Measurements from ENCODE around the gene GMPPB. TPM values are rescaled to one million over a fixed set of nuclear protein-coding genes. Genes with fewer than 3 reads are reported as not detected.

GMPPB gene
- total and polyA plus RNA-seq, 8 donors = 14.4 to 81.7 (median 34.9) TPM

DNA sequence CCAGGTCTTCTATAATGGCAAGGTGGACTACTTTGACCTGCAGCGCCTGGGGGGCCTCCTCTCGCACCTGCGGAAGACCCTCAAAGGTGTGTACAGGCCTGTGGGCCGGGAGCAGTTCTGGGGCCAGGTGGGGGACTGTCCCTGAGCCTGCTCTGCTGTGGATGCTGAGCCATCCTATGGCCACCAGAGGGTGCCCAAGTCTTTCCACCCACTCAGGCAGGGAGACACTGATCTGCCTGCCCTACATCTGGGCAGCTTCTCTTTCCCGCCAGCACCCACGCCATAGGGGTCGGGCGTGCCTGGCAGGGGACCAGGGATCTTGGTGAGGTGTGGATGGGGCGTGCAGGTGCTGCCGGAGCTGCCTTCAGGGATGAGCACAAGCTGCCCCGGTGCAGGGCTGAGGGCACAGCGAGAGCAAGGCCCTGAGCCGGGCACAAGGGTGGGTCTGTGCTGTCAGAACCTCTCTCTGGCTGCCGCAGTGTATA lies 20.3 kb downstream of the GMPPB start:
- peak; percentile 71 to 87 for DNase-seq
- intact Hi-C loops (cut with DNase I; ENCODE audit: low total_unique reads) = no loop called here

DNA sequence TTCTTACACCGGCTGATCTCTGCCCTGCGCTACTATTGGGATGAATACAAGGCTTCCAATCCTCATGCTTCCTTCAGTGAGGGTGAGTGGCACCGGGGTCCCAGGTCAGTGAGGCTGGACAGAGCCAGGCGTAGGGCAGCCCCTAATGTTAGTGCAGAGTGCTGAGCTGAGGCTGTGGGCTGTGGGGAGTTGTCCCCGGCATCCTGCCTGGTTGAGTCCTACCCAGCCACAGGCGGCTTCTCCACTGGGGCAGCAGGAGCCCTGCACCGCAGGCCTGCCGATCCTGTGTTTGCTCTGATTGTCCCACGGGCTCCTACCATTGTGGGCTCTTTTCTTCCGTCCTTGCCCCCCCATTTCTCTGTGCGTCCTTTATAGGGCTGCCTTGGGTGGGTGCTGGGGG lies 21.1 kb downstream of the GMPPB start:
- Histone ChIP-seq H3K9me3 (no peaks in the 10 kb centered on the region), H3K27ac (no peak overlapping the region), H3K27me3 (no peaks in the 10 kb centered on the region), H3K4me3 (no peak overlapping the region), H3K36me3 (peaks cover 34 to 100% (median 91%) of the 10 kb centered on the region in 4 donors), H3K4me1 (peaks cover 0 to 8% (median 0%) of the 10 kb centered on the region in 4 donors)
- 90 to 94% (median 92%) methylated on average over 8 to 11 of the region's 11 CpGs for WGBS, 5 donors
- TF ChIP-seq POLR2A (IDR thresholded peaks at IDR 0.05) = no peak
- TF ChIP-seq EP300 (IDR thresholded peaks at IDR 0.05) = no peak
- no peak for TF ChIP-seq POLR2AphosphoS5 (IDR thresholded peaks at IDR 0.05)
- TF ChIP-seq, protein P1, sequence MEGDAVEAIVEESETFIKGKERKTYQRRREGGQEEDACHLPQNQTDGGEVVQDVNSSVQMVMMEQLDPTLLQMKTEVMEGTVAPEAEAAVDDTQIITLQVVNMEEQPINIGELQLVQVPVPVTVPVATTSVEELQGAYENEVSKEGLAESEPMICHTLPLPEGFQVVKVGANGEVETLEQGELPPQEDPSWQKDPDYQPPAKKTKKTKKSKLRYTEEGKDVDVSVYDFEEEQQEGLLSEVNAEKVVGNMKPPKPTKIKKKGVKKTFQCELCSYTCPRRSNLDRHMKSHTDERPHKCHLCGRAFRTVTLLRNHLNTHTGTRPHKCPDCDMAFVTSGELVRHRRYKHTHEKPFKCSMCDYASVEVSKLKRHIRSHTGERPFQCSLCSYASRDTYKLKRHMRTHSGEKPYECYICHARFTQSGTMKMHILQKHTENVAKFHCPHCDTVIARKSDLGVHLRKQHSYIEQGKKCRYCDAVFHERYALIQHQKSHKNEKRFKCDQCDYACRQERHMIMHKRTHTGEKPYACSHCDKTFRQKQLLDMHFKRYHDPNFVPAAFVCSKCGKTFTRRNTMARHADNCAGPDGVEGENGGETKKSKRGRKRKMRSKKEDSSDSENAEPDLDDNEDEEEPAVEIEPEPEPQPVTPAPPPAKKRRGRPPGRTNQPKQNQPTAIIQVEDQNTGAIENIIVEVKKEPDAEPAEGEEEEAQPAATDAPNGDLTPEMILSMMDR (IDR thresholded peaks at IDR 0.05) = no peak
- no peak for DNase-seq
- intact Hi-C loops (cut with DNase I; ENCODE audit: low total_unique reads) = no loop called here

More for the DNA sequence above, 20.3 kb downstream of the GMPPB start:
- peaks cover 0 to 8% (median 0%) of the 10 kb centered on the region in 4 donors for H3K4me1 ChIP-seq
- no peaks in the 10 kb centered on the region for H3K9me3 ChIP-seq
- H3K4me3 ChIP-seq = no peak overlapping the region
- no peaks in the 10 kb centered on the region for H3K27me3 ChIP-seq
- 44 to 72% (median 52%) methylated on average over 6 to 14 of the region's 14 CpGs for WGBS, 5 donors
- peaks cover 31 to 99% (median 89%) of the 10 kb centered on the region in 4 donors for H3K36me3 ChIP-seq
- no peak overlapping the region for H3K27ac ChIP-seq
- TF ChIP-seq POLR2AphosphoS5 (IDR thresholded peaks at IDR 0.05) (peak in 1 of 3 donors; percentile 53), EP300 (IDR thresholded peaks at IDR 0.05) (no peak), POLR2A (IDR thresholded peaks at IDR 0.05) (no peak)
- TF ChIP-seq, protein P1 (IDR thresholded peaks at IDR 0.05) = peak in 5 of 7 experiments; percentile 60 to 85 (median 79)

DNA sequence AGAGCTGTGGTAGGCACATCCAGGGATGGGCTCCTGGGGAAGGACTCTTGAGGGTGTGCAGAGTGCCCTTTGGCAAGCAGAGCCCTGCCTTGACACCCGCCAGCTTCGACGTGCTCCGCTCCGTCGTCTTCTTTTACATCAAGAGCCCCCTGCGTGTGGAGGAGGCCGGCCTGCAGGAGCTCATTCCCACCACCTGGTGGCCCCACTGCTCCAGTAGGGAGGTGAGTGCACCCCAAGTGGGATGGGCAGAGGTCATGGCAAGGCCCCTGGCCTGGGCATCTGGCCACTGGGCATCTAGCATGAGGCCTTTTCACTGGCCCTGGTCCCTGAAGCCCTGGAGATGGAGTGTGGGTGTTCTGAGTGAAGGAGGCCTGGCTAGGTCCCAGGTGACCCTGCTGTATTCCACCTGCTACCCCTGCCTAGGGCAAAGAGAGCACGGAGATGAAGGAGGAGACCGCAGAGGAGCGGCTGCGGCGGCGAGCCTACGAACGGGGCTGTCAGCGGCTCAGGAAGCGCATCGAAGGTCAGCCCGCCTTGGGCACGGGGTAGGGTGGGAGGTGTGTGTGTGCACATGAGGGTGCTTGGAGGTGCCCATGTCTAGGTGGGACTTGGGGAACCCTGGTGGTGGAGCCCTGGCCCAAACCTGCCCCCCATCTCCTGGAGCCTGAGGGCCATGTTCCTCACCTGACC lies 22.2 kb downstream of the GMPPB start:
- Histone ChIP-seq H3K9me3 (no peaks in the 10 kb centered on the region), H3K4me1 (peaks cover 0 to 8% (median 0%) of the 10 kb centered on the region in 4 donors), H3K4me3 (no peak overlapping the region), H3K27me3 (no peaks in the 10 kb centered on the region), H3K36me3 (peaks cover 41 to 99% (median 90%) of the 10 kb centered on the region in 4 donors), H3K27ac (no peak overlapping the region)
- no peak for DNase-seq
- intact Hi-C loops (cut with DNase I; ENCODE audit: low total_unique reads) = no loop called here
- WGBS, 5 donors = 83 to 97% (median 88%) methylated on average over 13 to 21 of the region's 21 CpGs
- TF ChIP-seq, protein P1 (IDR thresholded peaks at IDR 0.05) = peak in 1 of 7 experiments; percentile 19
- no peak for TF ChIP-seq POLR2AphosphoS5 (IDR thresholded peaks at IDR 0.05)
- no peak for TF ChIP-seq EP300 (IDR thresholded peaks at IDR 0.05)
- TF ChIP-seq POLR2A (IDR thresholded peaks at IDR 0.05) = no peak

DNA sequence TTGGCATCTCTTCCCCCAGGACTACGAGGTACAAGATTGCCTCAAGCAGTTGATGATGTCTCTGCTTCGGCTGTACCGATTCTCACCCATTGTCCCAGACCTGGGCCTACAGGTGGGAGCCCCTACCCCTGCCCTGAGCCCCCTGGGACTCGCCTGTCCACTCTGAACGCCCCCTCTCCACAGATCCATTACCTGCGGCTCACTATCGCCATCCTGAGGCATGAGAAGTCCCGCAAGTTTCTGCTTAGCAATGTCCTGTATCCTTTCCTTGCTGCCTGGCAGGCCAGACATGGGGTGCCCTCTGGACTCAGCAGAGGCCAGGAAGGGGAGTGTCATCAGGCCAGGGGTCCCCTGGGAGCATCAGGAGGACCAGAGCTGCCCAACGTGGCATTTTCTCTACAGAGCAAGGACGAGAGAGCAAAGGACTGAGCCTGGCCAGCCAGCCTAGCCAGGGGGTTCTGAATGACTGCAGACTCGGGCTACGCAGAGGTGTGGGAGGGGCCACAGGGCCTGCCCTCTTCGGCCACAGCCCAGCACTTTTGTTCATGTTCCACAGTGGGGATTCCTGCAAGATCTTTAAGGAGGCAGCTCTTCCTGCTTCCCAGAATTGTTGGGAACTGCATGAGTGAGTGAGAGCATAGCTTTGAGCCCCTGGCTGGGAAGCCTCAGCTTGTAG lies 23.2 kb downstream of the GMPPB start:
- intact Hi-C loops (cut with DNase I; ENCODE audit: low total_unique reads) = no loop called here
- H3K27ac ChIP-seq = no peak overlapping the region
- H3K9me3 ChIP-seq = no peaks in the 10 kb centered on the region
- no peak overlapping the region for H3K4me3 ChIP-seq
- DNase-seq = no peak
- 74 to 86% (median 85%) methylated on average over 11 to 13 of the region's 13 CpGs for WGBS, 5 donors
- H3K27me3 ChIP-seq = no peaks in the 10 kb centered on the region
- H3K36me3 ChIP-seq = peaks cover 38 to 89% (median 81%) of the 10 kb centered on the region in 4 donors
- TF ChIP-seq POLR2A (IDR thresholded peaks at IDR 0.05) (no peak), POLR2AphosphoS5 (IDR thresholded peaks at IDR 0.05) (no peak), EP300 (IDR thresholded peaks at IDR 0.05) (no peak)
- TF ChIP-seq, protein P1 (IDR thresholded peaks at IDR 0.05) = no peak
- H3K4me1 ChIP-seq = peaks cover 0 to 8% (median 0%) of the 10 kb centered on the region in 4 donors

All from stomach (tissue), 9 donors.